ENCODE results near the gene GMFB.
A peak's percentile ranks its signal among the peaks of the same experiment; 100 is the strongest.
"Not testable (repeated sequence)": the region's sequence is repeated elsewhere in the genome, so short reads cannot be mapped to it uniquely, and the experiment has no call there.

The GMFB gene

GRCh38 chr14:54458536-54458935 is 30.2 kb downstream of the GMFB start:
- DNase-seq (ENCODE audit: low read depth in 2 of 2) = not testable (repeated sequence)

- DNase-seq (ENCODE audit: low read depth in 2 of 2) = no peak
These were observed 31.2 kb downstream of the GMFB start for GRCh38 chr14:54457609-54457996.

DNA sequence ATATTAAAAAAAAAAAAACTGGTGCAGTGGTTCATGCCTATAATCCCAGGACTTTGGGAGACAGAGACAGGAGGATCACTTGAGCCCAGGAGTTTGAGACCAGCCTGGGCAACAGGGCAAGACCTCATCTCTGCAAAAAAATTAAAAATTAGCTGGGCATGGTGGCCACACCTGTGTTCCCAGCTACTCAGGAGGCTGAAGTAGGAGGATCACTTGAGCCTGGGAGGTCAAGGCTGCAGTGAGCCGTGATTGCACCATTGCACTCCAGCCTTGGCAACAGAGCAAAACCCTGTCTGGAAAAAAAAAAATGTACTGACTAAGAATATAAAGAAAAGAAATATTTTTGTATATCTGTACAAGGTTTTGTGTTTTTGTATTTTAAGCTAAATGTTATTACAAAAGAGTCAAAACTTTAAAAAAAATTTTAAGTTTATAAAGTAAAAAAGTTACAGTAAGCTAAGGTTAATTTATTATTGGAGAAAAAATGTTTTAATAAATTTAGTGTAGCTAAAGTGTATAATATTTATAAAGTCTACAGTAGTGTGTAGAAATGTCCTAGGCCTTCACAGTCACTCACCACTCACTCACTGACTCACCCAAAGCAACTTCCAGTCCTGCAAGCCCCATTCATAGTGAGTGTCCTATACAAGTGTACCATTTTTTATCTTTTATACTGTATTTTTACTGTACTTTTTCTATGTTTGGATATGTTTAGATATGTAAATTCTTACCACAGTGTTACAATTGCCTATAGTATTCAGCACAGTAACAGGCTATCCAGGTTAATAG is 31.8 kb downstream of the GMFB start:
- not testable (repeated sequence) for DNase-seq (ENCODE audit: low read depth in 2 of 2)

GRCh38 chr14:54455363-54455762 is 33.4 kb downstream of the GMFB start:
- no peak for DNase-seq (ENCODE audit: low read depth in 2 of 2)

- DNase-seq (ENCODE audit: low read depth in 2 of 2) = not testable (repeated sequence)
These were observed 34.8 kb downstream of the GMFB start for GRCh38 chr14:54453990-54454389.

DNA sequence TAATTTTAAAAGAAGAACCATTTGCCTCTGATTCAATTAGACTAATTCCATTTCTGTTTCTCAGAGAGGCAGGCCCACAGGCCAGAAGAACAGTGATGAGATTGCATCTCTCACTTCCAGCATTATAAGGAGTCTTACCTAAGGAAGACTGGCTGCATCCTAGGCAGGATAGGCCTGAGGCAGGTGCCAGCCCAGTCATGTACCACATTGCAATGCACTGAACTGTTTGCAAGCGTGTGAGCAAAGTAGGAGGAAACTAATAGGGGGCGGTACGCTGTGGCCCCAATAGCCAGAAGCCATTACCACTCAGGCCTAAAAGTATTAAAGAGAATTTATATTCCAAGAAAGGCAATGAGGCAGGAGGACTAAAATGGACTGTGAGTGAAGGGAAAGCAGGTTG is 35.5 kb downstream of the GMFB start:
- no peak for DNase-seq (ENCODE audit: low read depth in 2 of 2)

DNA sequence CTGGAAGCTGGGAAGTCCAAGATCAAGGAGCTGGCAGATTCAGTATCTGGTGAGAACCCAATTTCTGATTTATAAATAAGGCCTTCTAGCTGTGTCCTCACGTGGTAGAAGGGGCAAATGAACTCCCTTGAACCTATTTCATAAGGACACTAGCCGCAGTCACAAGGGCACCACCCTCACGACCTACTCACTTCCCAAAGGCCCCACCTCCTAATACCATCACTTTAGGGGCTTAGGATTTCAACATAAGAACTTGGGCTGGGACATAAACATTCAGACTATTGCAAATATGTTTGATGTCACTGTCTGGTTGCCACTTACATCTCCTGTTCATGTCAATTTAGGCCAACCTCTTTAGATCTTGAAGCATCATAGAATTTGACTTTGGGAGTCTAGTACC is 36.8 kb downstream of the GMFB start:
- no peak for DNase-seq (ENCODE audit: low read depth in 2 of 2)

DNA sequence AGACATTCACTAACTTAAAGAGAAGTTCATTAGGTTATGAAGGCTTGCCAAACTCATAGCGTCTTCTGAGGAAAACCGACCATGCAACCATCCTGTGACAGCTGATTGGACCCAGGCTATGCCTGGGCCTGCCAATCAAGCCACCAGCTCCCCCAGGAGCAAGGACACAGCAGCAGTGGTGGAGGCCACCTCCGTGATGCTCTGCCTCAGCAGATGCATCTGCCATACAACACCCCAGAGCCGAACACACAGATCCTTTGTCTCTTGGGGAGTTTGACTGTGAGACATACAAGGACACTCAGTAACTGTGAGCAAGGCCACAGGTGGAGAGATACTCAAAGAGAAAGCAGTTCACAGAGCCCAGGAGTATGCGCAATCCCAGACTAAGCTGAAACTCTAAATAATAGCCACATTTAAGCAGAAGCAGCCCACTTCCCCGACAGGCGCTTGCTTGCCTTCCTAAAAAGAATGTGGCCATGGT is 37.6 kb downstream of the GMFB start:
- no peak for DNase-seq (ENCODE audit: low read depth in 2 of 2)

DNA sequence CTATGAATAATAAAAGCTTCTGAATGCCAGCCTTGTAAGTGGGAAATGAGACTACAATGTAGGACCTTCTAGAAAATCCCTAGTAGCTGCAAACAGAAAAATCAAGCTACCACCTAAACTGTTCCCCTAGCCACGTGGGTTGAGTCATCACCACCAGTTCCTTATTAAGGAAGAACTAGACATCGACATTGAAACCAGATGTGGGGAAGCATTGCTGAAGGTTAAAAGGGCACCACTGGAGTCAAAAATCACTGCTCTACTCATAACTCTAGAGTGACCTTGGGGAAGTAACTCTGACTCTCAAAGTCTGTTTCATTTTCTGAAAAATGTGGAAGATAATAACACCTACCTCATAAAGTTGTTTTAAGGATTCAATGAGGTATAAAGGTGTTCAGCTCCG is 38.2 kb downstream of the GMFB start:
- DNase-seq (ENCODE audit: low read depth in 2 of 2) = peak; percentile 19 to 59

- DNase-seq (ENCODE audit: low read depth in 2 of 2) = no peak
These were observed 41.5 kb downstream of the GMFB start for GRCh38 chr14:54447231-54447692.

GRCh38 chr14:54446161-54446693 is 42.6 kb downstream of the GMFB start:
- DNase-seq (ENCODE audit: low read depth in 2 of 2) = no peak

DNA sequence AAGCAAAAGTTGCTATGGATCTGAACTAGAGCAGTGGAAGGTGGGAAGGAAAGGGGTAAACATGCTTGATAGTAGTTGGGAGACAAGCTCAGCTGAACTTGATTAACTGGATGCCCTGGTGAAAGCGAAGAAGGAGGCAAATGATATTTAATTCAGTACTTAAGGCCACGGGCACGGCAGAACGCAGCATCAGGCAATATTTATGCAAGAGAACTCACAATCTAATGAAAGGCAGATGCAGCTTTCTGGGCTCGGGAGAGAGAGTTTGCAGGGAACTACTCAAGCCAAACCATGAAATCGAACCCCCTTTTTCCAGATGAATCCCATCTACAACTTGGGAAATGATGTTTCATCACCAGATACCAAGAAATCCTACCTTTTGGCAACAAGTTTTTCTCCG is 44.1 kb downstream of the GMFB start:
- peak; percentile 80 to 83 for DNase-seq (ENCODE audit: low read depth in 2 of 2)

- DNase-seq (ENCODE audit: low read depth in 2 of 2) = peak; percentile 58 to 63
These were observed 44.8 kb downstream of the GMFB start for GRCh38 chr14:54443981-54444380.

- not testable (repeated sequence) for DNase-seq (ENCODE audit: low read depth in 2 of 2)
These were observed 45.8 kb downstream of the GMFB start for GRCh38 chr14:54442961-54443360.

GRCh38 chr14:54440873-54441868 is 47.6 kb downstream of the GMFB start, which contains the start of gene CNIH1:
Gene CNIH1, minus strand, starts transcription at chr14:54441374. Its CDS starts 47 bp downstream, at chr14:54441327.
- DNase-seq (ENCODE audit: low read depth in 2 of 2) = peak; percentile 78 to 79

DNA sequence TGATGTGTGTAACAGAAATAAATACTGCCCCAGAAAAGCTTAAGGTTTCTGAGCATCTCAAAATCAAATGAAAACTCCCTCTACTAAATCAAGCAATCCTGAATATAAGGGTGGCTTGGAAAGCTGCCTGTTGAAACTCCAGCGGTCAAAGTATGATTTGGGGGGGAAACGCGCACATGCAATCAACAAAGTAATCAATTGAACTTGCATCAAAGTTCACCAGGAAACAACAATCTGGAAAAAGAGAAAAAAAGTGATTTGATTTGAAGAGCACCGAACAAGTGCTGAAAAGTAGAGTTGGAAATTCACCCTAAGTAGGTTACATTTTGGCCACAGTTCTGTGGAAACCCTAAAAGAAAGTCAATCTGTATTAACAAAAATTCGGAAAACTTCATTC is 48.3 kb downstream of the GMFB start:
- no peak for DNase-seq (ENCODE audit: low read depth in 2 of 2)

- no peak for DNase-seq (ENCODE audit: low read depth in 2 of 2)
These were observed 48.7 kb downstream of the GMFB start for GRCh38 chr14:54440037-54440436.

GRCh38 chr14:54438703-54439102 is 50.1 kb downstream of the GMFB start:
- DNase-seq (ENCODE audit: low read depth in 2 of 2) = no peak

DNA sequence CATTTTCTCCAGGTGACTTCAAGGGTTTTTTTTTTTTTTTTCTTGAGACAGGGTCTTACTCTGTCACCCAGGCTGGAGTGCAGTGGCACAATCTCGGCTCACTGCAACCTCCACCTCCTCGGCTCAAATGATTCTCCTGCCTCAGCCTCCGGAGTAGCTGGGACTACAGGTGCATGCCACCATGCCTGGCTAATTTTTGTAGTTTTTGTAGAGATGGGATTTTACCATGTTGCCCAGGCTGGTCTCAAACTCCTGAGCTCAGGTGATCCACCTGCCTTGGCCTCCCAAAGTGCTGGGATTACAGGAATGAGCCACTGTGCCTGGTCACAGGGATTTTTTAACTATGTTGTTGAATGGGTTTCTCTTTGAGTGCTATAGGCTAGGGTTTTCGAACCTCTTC is 50.8 kb downstream of the GMFB start:
- not testable (repeated sequence) for DNase-seq (ENCODE audit: low read depth in 2 of 2)

DNA sequence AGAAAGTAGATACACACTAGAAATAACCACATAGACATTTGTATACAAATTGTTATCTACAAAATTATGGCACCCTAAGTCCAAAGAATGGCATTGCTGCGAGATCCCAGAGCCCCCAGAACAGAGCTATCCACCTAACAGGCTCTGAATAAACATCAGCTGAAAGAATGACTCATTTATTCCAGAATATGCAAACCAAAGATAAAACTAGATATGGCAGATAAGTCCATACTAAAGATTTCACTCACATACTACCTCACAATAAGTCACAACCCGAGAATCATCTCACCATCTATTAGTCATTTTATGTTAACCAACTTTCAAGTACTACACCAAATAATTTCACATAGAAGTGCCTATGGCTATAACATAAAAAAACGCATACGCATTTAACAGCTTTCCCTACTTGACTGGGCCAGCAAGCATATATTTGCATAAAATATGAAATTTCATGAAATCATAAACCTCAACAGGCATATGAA is 53.2 kb downstream of the GMFB start:
- DNase-seq (ENCODE audit: low read depth in 2 of 2) = no peak

GRCh38 chr14:54428527-54428926 is 60.3 kb downstream of the GMFB start:
- DNase-seq (ENCODE audit: low read depth in 2 of 2) = no peak

DNA sequence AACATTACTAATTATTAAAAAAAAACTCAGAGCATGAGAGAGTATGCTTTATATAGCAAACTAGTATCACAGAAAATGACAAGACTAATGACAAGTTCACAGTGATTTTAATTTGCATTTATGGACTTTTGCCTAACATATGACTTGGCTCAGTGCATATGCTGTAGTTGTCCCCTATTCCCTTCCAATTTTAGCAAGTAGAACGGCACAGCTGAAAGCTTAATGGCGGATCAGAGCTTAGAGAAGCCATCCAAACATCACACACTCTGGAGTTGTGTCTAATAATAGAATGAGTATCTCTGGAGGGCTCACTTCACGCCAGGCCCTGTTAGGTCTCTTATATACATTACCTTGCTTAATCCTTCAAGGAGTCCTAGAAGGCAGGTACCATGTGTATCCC is 60.9 kb downstream of the GMFB start:
- no peak for DNase-seq (ENCODE audit: low read depth in 2 of 2)

Data from fibroblast of skin of left biceps (primary cell).